Breast epithelium (tissue), 4 donors: Measurements from ENCODE around the gene ATP2C2. TPM values are rescaled to one million over a fixed set of nuclear protein-coding genes. Genes with fewer than 3 reads are reported as not detected.

Experiments
- DNase-seq, 2 donors: peaks; one replicate each; pipeline ENCODE4 v3.0.0-alpha.2; 2019; ENCODE audit warnings: low spot score in 2 of 2
- H3K27ac ChIP-seq, 2 donors: fragments of 200-600 bp; sonication (generic) in 1 of 2; one replicate each; pipeline ENCODE4 v1.5.1; 2016 to 2019; ENCODE audit warnings: mild to moderate bottlenecking in 1 of 2
- H3K27me3 ChIP-seq, 2 donors: fragments of 200-600 bp; sonication (generic) in 1 of 2; one replicate each; pipeline versions ENCODE4 v1.5.1 to v1.6.0; 2017 to 2019; ENCODE audit warnings: control low read depth in 1 of 2, mild to moderate bottlenecking in 1 of 2
- H3K36me3 ChIP-seq: fragments of 200-600 bp; one replicate; pipeline ENCODE4 v1.5.1; 2019
- H3K4me1 ChIP-seq, 2 donors: fragments of 200-600 bp; sonication (generic); one replicate each; pipeline ENCODE4 v1.5.1; 2016 to 2019; ENCODE audit warnings: control low read depth in 1 of 2
- H3K4me3 ChIP-seq, 3 donors: fragments of 200-600 bp; sonication (generic); 1 replicate in 2 of 3; 2 replicates in 1 of 3; pipeline ENCODE4 v1.5.1; 2016 to 2019; ENCODE audit warnings: mild to moderate bottlenecking in 3 of 3, moderate library complexity in 2 of 3
- H3K9me3 ChIP-seq, 2 donors: fragments of 200-600 bp; sonication (generic) in 1 of 2; one replicate each; pipeline ENCODE4 v1.5.1; 2016 to 2019; ENCODE audit warnings: control low read depth in 1 of 2
- CTCF ChIP-seq, 3 donors: fragments of 450-650 bp; IDR thresholded peaks; one replicate each; pipeline ENCODE4 v1.5.1; 2016 to 2017; ENCODE audit warnings: antibody characterized with exemption in 3 of 3, mild to moderate bottlenecking in 3 of 3, moderate library complexity in 3 of 3
- POLR2A ChIP-seq: fragments of 450-650 bp; IDR thresholded peaks from one replicate; pipeline ENCODE4 v1.6.1; 2016; ENCODE audit warnings: antibody characterized with exemption, mild to moderate bottlenecking, moderate library complexity
- POLR2AphosphoS5 ChIP-seq, 3 donors: sonication (generic); formaldehyde crosslinking; IDR thresholded peaks; one replicate each; pipeline ENCODE4 v1.6.1; 2017; ENCODE audit warnings: antibody characterized with exemption in 3 of 3
- intact Hi-C: fragments of 100-400 bp; cut with DNase I; formaldehyde crosslinking; loops from one replicate; pipeline ENCODE4 v1.15.1; 2023; ENCODE audit warnings: low total_unique reads
- total RNA-seq, 3 donors: library from RNA; depleted of rRNA; stranded (reverse); fragments of >200 nt; gene quantifications; one replicate each; pipeline ENCODE4 v1.1.0, GENCODE V29; 2016

ATP2C2 gene
- total RNA-seq, 3 donors from 2014 or later = 6.0 to 28.5 TPM; not detected in 1

DNA sequence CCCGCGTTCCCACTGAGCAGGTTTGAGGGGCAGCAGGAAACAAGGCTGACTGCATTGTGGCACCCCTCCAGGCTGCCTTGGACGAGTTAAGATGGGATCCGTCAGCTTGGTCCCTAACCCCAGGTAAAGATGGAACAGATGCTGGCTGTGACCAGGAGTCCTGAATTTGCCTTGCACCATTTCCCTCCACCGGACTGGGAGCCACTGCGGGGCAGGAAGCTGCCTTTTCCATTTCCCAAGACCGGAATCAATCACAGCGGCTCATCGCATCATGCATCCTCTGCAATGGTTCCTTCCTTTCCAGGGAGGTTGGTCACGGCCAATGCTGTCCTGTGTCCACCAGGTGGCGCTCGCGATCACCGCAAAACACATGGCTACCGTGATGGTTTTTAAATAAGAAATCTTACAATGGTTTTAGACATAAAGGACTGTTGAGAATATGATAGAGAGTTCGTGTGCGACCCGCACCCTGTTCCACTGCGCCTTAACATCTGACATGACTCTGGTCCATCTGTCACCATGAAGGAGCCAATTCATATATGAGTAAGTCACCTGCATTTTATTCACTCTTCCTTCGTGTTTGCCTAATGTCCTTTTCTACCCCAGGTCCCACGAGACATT lies 143.0 kb downstream of the ATP2C2 start:
- no peaks in the 10 kb centered on the region for H3K4me1 ChIP-seq
- intact Hi-C loops = loop anchor here (10.0 kb wide), 1 partner anchor 104 kb away; the partner anchor contains the start of gene COTL1
- peak in 2 of 3 donors; percentile 49 to 51 for TF ChIP-seq POLR2AphosphoS5 (IDR thresholded peaks at IDR 0.05)
- TF ChIP-seq CTCF (IDR thresholded peaks at IDR 0.05) = peak; percentile 91 to 94 (median 94)
- no peak for TF ChIP-seq POLR2A
- peak overlapping the region in 1 of 3 donors; percentile 16 for H3K4me3 ChIP-seq
- H3K27me3 ChIP-seq = no peaks in the 10 kb centered on the region
- no peaks in the 10 kb centered on the region for H3K36me3 ChIP-seq
- H3K9me3 ChIP-seq = no peaks in the 10 kb centered on the region
- peak; percentile 76 to 90 for DNase-seq
- H3K27ac ChIP-seq = no peak overlapping the region

DNA sequence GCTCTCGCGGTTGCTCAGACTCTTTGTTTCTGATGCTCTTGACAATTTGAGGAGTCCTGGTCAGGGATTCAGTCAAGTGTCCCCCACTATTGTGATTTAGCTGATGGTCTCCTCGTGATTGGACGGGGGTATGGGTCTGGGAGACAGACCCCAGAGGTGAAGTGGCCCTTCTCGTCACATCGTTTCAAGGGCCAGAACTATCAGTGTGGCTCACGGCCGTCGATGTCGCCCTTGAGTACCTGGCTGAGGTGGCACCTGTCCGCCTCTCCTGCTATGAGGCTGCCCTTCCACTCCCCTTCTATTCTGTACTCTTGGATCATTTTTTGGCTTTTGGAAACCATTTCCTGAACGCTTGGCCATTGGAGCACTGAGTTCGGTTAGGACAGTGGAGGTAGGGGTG lies 143.5 kb downstream of the ATP2C2 start:
- H3K4me1 ChIP-seq = no peaks in the 10 kb centered on the region
- no peak for DNase-seq
- H3K9me3 ChIP-seq = no peaks in the 10 kb centered on the region
- H3K4me3 ChIP-seq = no peak overlapping the region
- H3K27ac ChIP-seq = no peak overlapping the region
- no peaks in the 10 kb centered on the region for H3K27me3 ChIP-seq
- no peak for TF ChIP-seq POLR2AphosphoS5 (IDR thresholded peaks at IDR 0.05)
- no peak for TF ChIP-seq POLR2A
- TF ChIP-seq CTCF (IDR thresholded peaks at IDR 0.05) = no peak
- intact Hi-C loops = loop anchor here (10.0 kb wide), 1 partner anchor 103 kb away; the partner anchor contains the start of gene COTL1
- H3K36me3 ChIP-seq = no peaks in the 10 kb centered on the region

- intact Hi-C loops = loop anchor here (10.0 kb wide), 1 partner anchor 102 kb away; the partner anchor contains the start of gene COTL1
- H3K36me3 ChIP-seq = no peaks in the 10 kb centered on the region
- DNase-seq = no peak
- no peak for TF ChIP-seq POLR2AphosphoS5 (IDR thresholded peaks at IDR 0.05)
- no peak for TF ChIP-seq POLR2A
- TF ChIP-seq CTCF (IDR thresholded peaks at IDR 0.05) = no peak
- no peaks in the 10 kb centered on the region for H3K27me3 ChIP-seq
- H3K27ac ChIP-seq = no peak overlapping the region
- H3K4me1 ChIP-seq = no peaks in the 10 kb centered on the region
- H3K9me3 ChIP-seq = no peaks in the 10 kb centered on the region
- H3K4me3 ChIP-seq = no peak overlapping the region
Measured at GRCh38 chr16:84513123-84513522, 144.8 kb downstream of the ATP2C2 start.

- TF ChIP-seq CTCF (IDR thresholded peaks at IDR 0.05) (no peak), POLR2A (no peak), POLR2AphosphoS5 (IDR thresholded peaks at IDR 0.05) (no peak)
- Histone ChIP-seq H3K4me1 (no peaks in the 10 kb centered on the region), H3K27ac (no peak overlapping the region), H3K4me3 (no peak overlapping the region), H3K9me3 (no peaks in the 10 kb centered on the region), H3K36me3 (no peaks in the 10 kb centered on the region), H3K27me3 (no peaks in the 10 kb centered on the region)
- DNase-seq = no peak
- intact Hi-C loops = loop anchor here (10.0 kb wide), 1 partner anchor 101 kb away; the partner anchor contains the start of gene COTL1
Measured at GRCh38 chr16:84513666-84514065, 145.3 kb downstream of the ATP2C2 start.

Other genes with a start within 250 kb of the ATP2C2 start
- gene HSDL1, start 223.4 kb upstream of the ATP2C2 start, total RNA-seq = 10 to 100 TPM; 17.0 to 25.8 (median 21.0) TPM
- gene DNAAF1, start 223.2 kb upstream of the ATP2C2 start, total RNA-seq = 1 to 10 TPM in 2 of 3 donors, not detected in 1; 1.2 to 9.5 TPM
- 10 to 100 TPM; 29.5 to 52.7 (median 39.0) TPM for gene TAF1C, start 181.5 kb upstream of the ATP2C2 start, total RNA-seq
- gene ADAD2, start 177.4 kb upstream of the ATP2C2 start, total RNA-seq = under 1 TPM in 2 of 3 donors, not detected in 1; 0.15 to 0.96 TPM
- gene KCNG4, start 128.5 kb upstream of the ATP2C2 start, total RNA-seq = not detected
- 1 to 10 TPM in 2 of 3 donors, under 1 TPM in 1; 0.16 to 3.3 (median 1.3) TPM for gene WFDC1, start 73.7 kb upstream of the ATP2C2 start, total RNA-seq
- 10 to 100 TPM in 2 of 3 donors, 1 to 10 TPM in 1; 8.8 to 38.1 (median 17.4) TPM for gene MEAK7, start 136.1 kb downstream of the ATP2C2 start, total RNA-seq
- gene COTL1, start 249.5 kb downstream of the ATP2C2 start, total RNA-seq = 10 to 100 TPM; 22.0 to 49.2 (median 44.6) TPM